ENCODE results near the gene SP2.

- no peak for TF ChIP-seq CTCF (conservative IDR thresholded peaks at IDR 0.05; ENCODE audit: low read length)
- no peak for TF ChIP-seq EZH2phosphoT487 (IDR thresholded peaks at IDR 0.05; ENCODE audit: borderline replicate concordance, low read depth, low read length)
These were observed 20.6 kb downstream of the SP2 start for GRCh38 chr17:47916489-47917208.
